CD4-positive, alpha-beta T cell treated with Interleukin-4 for 4 hours (primary cell): ENCODE measurements around the gene KRT222.
A peak's percentile ranks its signal among the peaks of the same experiment; 100 is the strongest.

ENCODE experiments used
- DNase-seq: peaks from one replicate; pipeline ENCODE4 v3.0.0-alpha.2; 2020

Gene KRT222

GRCh38 chr17:40664582-40665333 lies at the start of gene KRT222:
Gene KRT222 (minus strand): TSS chr17:40665177. CDS start chr17:40665099, 78 bp downstream.
- DNase-seq: no peak

- DNase-seq: no peak
These were observed 49.5 kb upstream of the KRT222 start for GRCh38 chr17:40714473-40714872.

- no peak for DNase-seq
These were observed 42.8 kb upstream of the KRT222 start for GRCh38 chr17:40707745-40708144.

GRCh38 chr17:40705584-40705983 lies 40.6 kb upstream of the KRT222 start:
- DNase-seq: no peak

GRCh38 chr17:40703652-40704051 lies 38.7 kb upstream of the KRT222 start, which contains the start of gene KRT24:
Gene KRT24 (minus strand): TSS chr17:40703752. CDS start chr17:40703693, 59 bp downstream.
- no peak for DNase-seq

GRCh38 chr17:40702271-40702670 lies 37.3 kb upstream of the KRT222 start:
- DNase-seq: no peak

- no peak for DNase-seq
These were observed 34.9 kb upstream of the KRT222 start for GRCh38 chr17:40699853-40700252.

- DNase-seq: no peak
These were observed 34.4 kb upstream of the KRT222 start for GRCh38 chr17:40699371-40699770.

GRCh38 chr17:40697297-40697696 lies 32.3 kb upstream of the KRT222 start:
- no peak for DNase-seq

GRCh38 chr17:40696651-40697072 lies 31.7 kb upstream of the KRT222 start:
- DNase-seq: no peak

GRCh38 chr17:40695874-40696472 lies 31.0 kb upstream of the KRT222 start:
- no peak for DNase-seq

- DNase-seq: no peak
These were observed 29.6 kb upstream of the KRT222 start for GRCh38 chr17:40694584-40694983.

GRCh38 chr17:40687106-40687505 lies 22.1 kb upstream of the KRT222 start:
- no peak for DNase-seq

- no peak for DNase-seq
These were observed 21.2 kb upstream of the KRT222 start for GRCh38 chr17:40686192-40686591.

GRCh38 chr17:40680998-40681397 lies 16.0 kb upstream of the KRT222 start:
- no peak for DNase-seq

GRCh38 chr17:40679523-40679907 lies 14.5 kb upstream of the KRT222 start:
- DNase-seq: no peak

- no peak for DNase-seq
These were observed 14.0 kb upstream of the KRT222 start for GRCh38 chr17:40678902-40679522.

GRCh38 chr17:40675905-40676304 lies 10.9 kb upstream of the KRT222 start:
- no peak for DNase-seq

GRCh38 chr17:40672654-40673053 lies 7.7 kb upstream of the KRT222 start:
- no peak for DNase-seq

- DNase-seq: no peak
These were observed 6.3 kb upstream of the KRT222 start for GRCh38 chr17:40671282-40671681.

- no peak for DNase-seq
These were observed 1.4 kb upstream of the KRT222 start for GRCh38 chr17:40666331-40666730.

- DNase-seq: no peak
These were observed 1.7 kb downstream of the KRT222 start for GRCh38 chr17:40663252-40663651.

GRCh38 chr17:40659911-40660310 lies 5.1 kb downstream of the KRT222 start:
- DNase-seq: peak; percentile 9

- DNase-seq: no peak
These were observed 6.6 kb downstream of the KRT222 start for GRCh38 chr17:40658396-40658795.
